GM12865 (cell line): ENCODE results near the gene UBAP2L.
"Not testable (repeated sequence)": the region's sequence is repeated elsewhere in the genome, so short reads cannot be mapped to it uniquely, and the experiment has no call there.

Experiments used
- DNase-seq: peaks from one replicate; pipeline ENCODE4 v3.0.0; 2010; ENCODE audit warnings: low read depth
- H3K4me3 ChIP-seq: 2 replicates; pipeline ENCODE4 v1.5.1; 2011; ENCODE audit warnings: mild to moderate bottlenecking, low read depth, low read length, control low read depth
- CTCF ChIP-seq: IDR thresholded peaks from 2 replicates; pipeline ENCODE4 v1.5.1; 2011; ENCODE audit warnings: low read length, control low read depth, low read depth, inconsistent platforms; ENCODE audit not compliant: insufficient read depth; ENCODE audit errors: missing control alignments

The UBAP2L gene

GRCh38 chr1:154288661-154289060, 67.9 kb downstream of the UBAP2L start:
- TF ChIP-seq CTCF = no peak
- H3K4me3 ChIP-seq = no peak overlapping the region
- DNase-seq = no peak

GRCh38 chr1:154290921-154291320, 70.2 kb downstream of the UBAP2L start:
- DNase-seq = no peak
- no peak overlapping the region for H3K4me3 ChIP-seq
- TF ChIP-seq CTCF = no peak

- H3K4me3 ChIP-seq = no peak overlapping the region
- TF ChIP-seq CTCF = no peak
- no peak for DNase-seq
Measured at GRCh38 chr1:154295408-154296235, 74.9 kb downstream of the UBAP2L start.

GRCh38 chr1:154301582-154301981, 80.8 kb downstream of the UBAP2L start:
- TF ChIP-seq CTCF = no peak
- DNase-seq = no peak
- H3K4me3 ChIP-seq = no peak overlapping the region

GRCh38 chr1:154304664-154305337, 84.0 kb downstream of the UBAP2L start:
- TF ChIP-seq CTCF = no peak
- no peak overlapping the region for H3K4me3 ChIP-seq
- peak; percentile 74 for DNase-seq

- no peak for TF ChIP-seq CTCF
Measured at GRCh38 chr1:154306151-154306550, 85.4 kb downstream of the UBAP2L start.

GRCh38 chr1:154307670-154308270, 87.0 kb downstream of the UBAP2L start:
- peak; percentile 31 for DNase-seq
- not testable (repeated sequence) for H3K4me3 ChIP-seq

More at GRCh38 chr1:154306151-154306550, 85.4 kb downstream of the UBAP2L start:
- no peak overlapping the region for H3K4me3 ChIP-seq
- DNase-seq = no peak

GRCh38 chr1:154309136-154309535, 88.4 kb downstream of the UBAP2L start:
- DNase-seq, H3K4me3 ChIP-seq: not testable (repeated sequence)

- not testable (repeated sequence) for DNase-seq, H3K4me3 ChIP-seq
Measured at GRCh38 chr1:154312229-154313065, 91.7 kb downstream of the UBAP2L start.
